ENCODE data around the gene STRA6.

STRA6 gene

GRCh38 chr15:74159773-74160172 lies 42.8 kb downstream of the STRA6 start:
- DNase-seq (ENCODE audit: insufficient read length, low spot score): no peak
- no peak for TF ChIP-seq POLR2A (IDR thresholded peaks at IDR 0.05; ENCODE audit: low read depth, low read length)
- no peak for FAIRE-seq

DNA sequence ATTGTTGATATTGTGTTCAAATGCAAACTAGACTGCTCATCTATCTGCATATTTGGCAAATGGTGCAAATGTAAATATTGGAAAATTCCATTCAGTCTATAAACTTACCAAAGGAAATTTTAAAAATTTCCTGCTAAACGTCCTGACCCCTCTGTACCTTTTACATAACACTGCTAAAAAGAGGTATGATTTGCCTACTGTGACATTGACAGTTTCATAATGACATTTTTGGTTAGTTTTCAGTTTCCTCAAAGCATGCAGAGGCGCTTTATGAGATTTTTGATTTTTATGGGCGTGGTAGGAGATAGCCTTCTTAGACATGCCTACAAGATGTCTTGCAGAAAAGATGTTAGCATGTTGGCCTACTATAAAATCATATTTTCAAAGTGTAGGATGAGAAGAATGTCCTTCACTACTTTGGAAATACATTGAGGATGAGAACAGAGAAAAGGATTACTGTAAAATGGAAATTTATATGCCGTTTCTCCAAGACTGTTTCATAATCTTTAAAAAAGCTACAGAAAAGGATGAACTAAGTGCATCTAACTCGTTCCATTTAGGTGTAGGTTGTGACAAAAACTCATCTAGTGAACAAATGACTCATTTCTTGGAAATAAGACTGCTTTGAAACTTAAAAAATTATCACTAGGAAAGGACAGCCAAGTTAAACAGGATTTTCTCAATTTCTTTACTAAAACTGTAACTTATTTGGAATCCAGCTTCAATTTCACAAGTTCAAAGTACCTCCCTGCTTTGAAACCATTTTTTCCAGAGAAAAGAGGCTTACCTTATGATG lies 43.5 kb downstream of the STRA6 start:
- FAIRE-seq (no peak), DNase-seq (ENCODE audit: insufficient read length, low spot score) (no peak)
- TF ChIP-seq POLR2A (IDR thresholded peaks at IDR 0.05; ENCODE audit: low read depth, low read length): no peak

- FAIRE-seq: no peak
- DNase-seq (ENCODE audit: insufficient read length, low spot score): no peak
- TF ChIP-seq POLR2A (IDR thresholded peaks at IDR 0.05; ENCODE audit: low read depth, low read length): no peak
These were observed 44.4 kb downstream of the STRA6 start for GRCh38 chr15:74157868-74158827.

GRCh38 chr15:74156678-74157411 lies 45.7 kb downstream of the STRA6 start:
- DNase-seq (ENCODE audit: insufficient read length, low spot score): no peak
- FAIRE-seq: no peak
- no peak for TF ChIP-seq POLR2A (IDR thresholded peaks at IDR 0.05; ENCODE audit: low read depth, low read length)

DNA sequence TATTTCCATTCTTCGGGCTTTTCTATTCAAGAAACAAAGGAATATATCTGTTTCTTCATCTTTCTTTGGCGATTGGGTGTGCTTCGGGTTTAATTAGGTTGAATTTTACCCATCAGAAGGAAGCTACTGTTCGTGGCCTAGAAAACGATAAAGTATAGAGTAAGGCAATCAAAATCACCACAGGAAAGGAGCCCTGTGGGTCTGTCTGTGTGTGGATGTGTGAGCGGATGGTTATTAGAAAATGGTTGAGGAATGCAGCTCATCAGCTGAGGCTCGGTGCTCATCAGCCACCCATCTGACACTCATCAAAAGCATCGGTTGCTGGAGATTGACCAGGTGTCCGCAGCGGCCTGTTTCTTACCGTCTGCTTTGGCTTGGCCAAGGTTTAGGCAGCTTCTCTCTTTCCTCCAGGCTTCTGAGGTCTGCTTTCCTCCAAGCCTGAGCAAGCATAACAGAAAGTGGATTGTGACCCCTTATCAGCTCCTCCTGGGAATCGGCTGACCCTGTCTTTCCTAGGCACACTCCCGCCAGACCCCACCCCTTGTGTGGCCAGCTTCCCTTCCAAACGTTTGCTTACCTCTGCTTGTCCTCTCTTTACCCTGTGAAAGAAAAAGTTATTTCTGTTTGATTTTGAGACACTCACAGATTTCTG lies 46.7 kb downstream of the STRA6 start:
- FAIRE-seq (no peak), DNase-seq (ENCODE audit: insufficient read length, low spot score) (no peak)
- TF ChIP-seq POLR2A (IDR thresholded peaks at IDR 0.05; ENCODE audit: low read depth, low read length): no peak

DNA sequence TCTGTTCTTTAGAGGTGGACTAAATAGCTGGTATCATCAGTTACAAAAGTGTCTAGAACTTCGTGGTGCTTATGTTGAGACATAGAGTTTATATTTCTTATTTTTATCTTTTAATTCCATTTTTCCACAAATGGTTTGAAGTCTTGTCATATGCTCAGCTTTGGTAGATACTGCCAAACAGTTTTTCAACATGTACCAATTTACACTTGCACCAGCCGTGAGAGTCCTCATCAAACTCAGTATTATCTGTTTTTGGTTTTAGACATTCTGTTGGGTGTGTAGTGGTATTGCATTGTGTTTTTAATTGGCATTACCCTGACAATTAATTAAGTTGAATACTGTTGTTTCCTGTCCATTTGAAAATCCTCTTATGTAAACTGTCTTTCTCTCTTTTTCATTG lies 55.5 kb downstream of the STRA6 start:
- FAIRE-seq: no peak

DNA sequence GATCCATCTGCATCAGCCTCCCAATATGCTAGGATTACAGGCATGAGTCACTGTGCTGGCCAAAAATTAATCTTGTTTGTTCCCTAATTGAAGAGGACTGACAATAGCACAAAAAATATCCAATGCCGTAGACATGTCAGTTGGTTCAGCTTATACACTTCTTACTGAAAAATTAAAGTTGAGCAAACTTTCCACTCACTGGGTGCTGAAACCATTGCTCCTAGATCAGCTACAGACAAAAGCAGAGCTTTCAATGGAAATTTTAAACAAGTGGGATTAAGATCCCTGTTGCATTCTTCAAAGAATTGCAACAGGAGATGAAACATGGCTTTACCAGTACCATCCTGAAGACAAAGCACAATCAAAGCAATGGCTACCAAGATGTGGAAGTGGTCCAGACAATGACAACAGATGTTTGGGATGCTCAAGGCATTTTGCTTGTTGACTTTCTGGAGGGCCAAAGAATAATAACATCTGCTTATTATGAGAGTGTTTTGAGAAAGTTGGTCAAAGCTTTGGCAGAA lies 56.2 kb downstream of the STRA6 start:
- no peak for TF ChIP-seq POLR2A (IDR thresholded peaks at IDR 0.05; ENCODE audit: low read depth, low read length)
- DNase-seq (ENCODE audit: insufficient read length, low spot score): no peak
- FAIRE-seq: no peak

More for the DNA sequence above, 55.5 kb downstream of the STRA6 start:
- TF ChIP-seq POLR2A (IDR thresholded peaks at IDR 0.05; ENCODE audit: low read depth, low read length): no peak
- no peak for DNase-seq (ENCODE audit: insufficient read length, low spot score)

- TF ChIP-seq POLR2A (IDR thresholded peaks at IDR 0.05; ENCODE audit: low read depth, low read length): no peak
- DNase-seq (ENCODE audit: insufficient read length, low spot score): no peak
- FAIRE-seq: no peak
These were observed 58.3 kb downstream of the STRA6 start for GRCh38 chr15:74144153-74144775.

DNA sequence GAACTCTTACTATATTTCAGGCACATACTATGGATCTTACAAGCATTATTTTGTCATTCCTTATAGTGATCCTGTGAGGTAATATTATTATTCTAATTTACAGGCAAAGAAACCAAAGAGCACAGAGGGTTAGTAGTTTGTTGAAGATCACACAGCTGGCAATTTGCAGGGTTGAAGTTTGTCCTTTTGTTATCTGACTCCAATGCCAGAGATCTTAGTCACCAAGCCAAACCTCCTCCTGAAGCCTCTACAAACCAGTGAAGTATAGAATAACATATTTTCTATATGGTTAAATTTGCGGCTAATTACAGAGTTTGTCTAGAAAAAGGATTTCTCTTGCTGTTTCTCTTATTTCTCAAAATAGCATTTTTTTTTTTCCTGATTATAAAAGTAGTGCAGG lies 61.0 kb downstream of the STRA6 start:
- DNase-seq (ENCODE audit: insufficient read length, low spot score) (no peak), FAIRE-seq (no peak)
- no peak for TF ChIP-seq POLR2A (IDR thresholded peaks at IDR 0.05; ENCODE audit: low read depth, low read length)

DNA sequence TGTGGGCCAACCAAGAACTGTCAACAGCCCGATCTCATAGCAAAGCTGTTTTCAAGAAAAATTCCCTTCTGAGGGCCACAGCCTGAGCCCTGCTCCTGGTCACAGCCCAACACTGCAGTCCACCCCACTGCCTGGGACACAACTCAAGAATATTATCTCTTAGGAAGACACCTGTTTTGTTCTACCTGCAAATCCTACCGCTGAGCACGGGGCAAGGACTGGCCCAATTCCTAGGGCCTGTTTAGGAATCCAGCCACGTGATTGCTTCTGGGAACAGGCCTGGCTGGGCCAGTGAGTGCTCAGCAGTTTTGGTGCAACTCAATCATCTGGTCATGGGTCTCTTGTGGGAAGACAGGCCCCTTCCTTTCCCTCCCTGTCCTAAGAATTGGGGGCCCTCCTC lies 63.9 kb downstream of the STRA6 start:
- no peak for DNase-seq (ENCODE audit: insufficient read length, low spot score)
- no peak for TF ChIP-seq POLR2A (IDR thresholded peaks at IDR 0.05; ENCODE audit: low read depth, low read length)
- FAIRE-seq: no peak

- DNase-seq (ENCODE audit: insufficient read length, low spot score) (no peak), FAIRE-seq (no peak)
- no peak for TF ChIP-seq POLR2A (IDR thresholded peaks at IDR 0.05; ENCODE audit: low read depth, low read length)
These were observed 65.1 kb downstream of the STRA6 start for GRCh38 chr15:74137537-74137894.

DNA sequence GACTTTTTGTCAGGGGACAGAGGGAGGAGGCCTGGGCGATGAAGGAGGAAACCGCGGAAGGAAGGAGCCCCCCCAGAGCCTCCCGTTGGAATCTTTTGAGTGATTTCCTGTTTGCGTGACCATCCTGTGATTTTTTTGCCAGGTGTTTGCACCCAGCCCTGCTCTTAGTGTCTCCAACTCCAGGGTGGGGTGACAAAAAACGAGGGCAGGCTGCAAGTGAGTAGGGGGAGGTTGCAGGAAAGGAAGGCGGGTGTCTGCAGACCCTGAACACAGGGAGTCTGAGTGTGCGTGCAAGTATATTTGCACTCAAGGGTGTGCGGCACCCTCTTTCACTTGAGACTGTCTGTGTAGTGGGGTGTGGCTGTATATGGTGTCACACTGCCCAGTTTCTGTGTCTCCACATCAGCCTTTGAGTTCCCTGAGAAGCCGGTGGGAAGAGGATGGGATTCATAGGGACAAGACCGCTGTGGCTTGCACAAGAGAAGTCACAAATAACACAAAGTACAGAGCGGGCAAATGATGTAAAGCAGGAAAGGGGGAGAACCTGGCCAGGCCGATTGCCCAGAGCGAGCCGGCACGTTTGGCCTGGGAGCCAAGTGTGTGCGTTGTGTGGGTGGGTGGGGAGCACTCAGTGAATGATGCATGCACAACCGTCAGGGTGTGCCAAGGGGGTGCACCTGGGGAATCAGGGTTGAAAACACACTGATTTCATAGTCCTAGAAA lies 65.6 kb downstream of the STRA6 start:
- FAIRE-seq (no peak), DNase-seq (ENCODE audit: insufficient read length, low spot score) (no peak)
- peak; percentile 46; the same call in 1 of the 2 replicates for TF ChIP-seq POLR2A (IDR thresholded peaks at IDR 0.05; ENCODE audit: low read depth, low read length)
